Measurements from ENCODE around the gene IL23A. TPM values are rescaled to one million over a fixed set of nuclear protein-coding genes. Genes with fewer than 3 reads are reported as not detected.
"Not testable (repeated sequence)": the region's sequence is repeated elsewhere in the genome, so short reads cannot be mapped to it uniquely, and the experiment has no call there.

IL23A gene
- total RNA-seq, 1 donor: not detected

DNA sequence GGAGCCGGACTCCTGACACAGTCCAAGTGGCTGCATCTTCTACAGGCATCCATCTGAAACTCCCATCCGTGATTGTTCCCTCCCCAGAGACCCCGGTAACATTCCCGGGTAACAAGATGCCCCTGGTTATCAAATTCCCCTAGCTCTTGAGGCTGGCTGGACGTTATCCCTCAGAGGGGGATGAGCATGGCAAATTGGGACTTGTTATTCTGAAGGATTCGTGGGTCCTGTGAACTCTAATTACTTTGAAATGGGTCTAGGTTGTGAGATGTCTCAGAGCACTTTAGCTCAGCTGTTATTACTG, 4.2 kb upstream of the IL23A start:
- DNase-seq (ENCODE audit: low read depth): no peak
- TF ChIP-seq, protein P1, sequence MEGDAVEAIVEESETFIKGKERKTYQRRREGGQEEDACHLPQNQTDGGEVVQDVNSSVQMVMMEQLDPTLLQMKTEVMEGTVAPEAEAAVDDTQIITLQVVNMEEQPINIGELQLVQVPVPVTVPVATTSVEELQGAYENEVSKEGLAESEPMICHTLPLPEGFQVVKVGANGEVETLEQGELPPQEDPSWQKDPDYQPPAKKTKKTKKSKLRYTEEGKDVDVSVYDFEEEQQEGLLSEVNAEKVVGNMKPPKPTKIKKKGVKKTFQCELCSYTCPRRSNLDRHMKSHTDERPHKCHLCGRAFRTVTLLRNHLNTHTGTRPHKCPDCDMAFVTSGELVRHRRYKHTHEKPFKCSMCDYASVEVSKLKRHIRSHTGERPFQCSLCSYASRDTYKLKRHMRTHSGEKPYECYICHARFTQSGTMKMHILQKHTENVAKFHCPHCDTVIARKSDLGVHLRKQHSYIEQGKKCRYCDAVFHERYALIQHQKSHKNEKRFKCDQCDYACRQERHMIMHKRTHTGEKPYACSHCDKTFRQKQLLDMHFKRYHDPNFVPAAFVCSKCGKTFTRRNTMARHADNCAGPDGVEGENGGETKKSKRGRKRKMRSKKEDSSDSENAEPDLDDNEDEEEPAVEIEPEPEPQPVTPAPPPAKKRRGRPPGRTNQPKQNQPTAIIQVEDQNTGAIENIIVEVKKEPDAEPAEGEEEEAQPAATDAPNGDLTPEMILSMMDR (IDR thresholded peaks at IDR 0.05; ENCODE audit: insufficient read depth, low read depth, low read length): no peak
- H3K4me3 ChIP-seq (ENCODE audit: low read depth, low read length): peak overlapping the region; percentile 76

DNA sequence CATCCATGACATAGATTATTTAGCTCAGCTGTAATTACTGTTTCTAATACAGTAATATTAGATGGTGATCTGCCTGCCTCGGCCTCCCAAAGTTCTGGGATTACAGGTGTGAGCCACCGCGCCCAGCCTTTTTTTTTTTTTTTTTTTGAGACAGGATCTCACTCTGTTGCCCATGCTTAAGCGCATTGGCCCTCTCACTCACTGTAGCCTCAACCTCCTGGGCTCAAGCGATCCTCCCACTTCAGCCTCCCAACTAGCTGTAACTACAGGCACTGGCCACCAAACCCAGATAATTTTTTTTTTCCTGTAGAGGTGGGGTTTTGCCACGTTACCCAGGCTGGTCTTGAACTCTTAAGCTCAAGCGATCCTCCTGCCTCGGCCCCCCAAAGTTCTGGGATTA, 3.2 kb upstream of the IL23A start:
- not testable (repeated sequence) for DNase-seq (ENCODE audit: low read depth); H3K4me3 ChIP-seq (ENCODE audit: low read depth, low read length)

DNA sequence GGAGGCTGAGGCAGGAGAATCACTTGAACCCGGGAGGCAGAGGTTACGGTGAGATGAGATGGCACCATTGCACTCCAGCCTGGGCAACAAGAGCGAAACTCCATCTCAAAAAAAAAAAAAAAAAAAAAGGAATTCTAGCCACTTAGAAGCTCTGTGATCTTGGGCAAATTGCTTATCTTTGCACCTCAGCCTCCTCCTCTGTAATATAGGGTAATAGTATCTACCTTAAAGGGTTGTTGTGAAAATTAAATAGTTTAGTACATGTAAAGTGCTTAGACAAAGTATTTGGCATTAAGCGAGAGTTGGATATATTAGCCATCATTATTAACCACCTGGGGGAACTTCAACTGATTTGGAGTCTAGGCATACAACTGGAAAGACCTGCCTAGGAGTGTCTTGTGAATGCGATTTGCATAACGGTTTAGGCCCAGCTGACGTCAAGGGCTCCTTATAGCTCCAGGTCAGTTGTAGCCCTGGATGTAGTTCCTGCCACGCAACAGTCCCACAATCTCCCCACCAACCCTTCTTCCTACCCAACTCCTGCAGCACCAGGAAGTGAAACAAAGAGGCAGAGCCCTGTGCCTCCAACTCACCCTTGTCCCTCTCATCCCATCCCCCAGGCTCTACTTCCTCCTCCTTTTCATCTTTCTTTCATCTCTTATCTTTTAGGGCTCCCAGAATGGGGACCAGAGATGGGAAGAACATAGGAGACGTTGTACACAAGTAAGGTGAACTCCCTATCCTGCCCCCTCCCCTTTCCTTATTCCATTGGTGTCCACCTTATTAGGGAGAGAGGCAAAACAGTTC, 2.1 kb upstream of the IL23A start:
- no peak for DNase-seq (ENCODE audit: low read depth)
- TF ChIP-seq, protein P1 (IDR thresholded peaks at IDR 0.05; ENCODE audit: insufficient read depth, low read depth, low read length): no peak
- H3K4me3 ChIP-seq (ENCODE audit: low read depth, low read length): no peak overlapping the region

DNA sequence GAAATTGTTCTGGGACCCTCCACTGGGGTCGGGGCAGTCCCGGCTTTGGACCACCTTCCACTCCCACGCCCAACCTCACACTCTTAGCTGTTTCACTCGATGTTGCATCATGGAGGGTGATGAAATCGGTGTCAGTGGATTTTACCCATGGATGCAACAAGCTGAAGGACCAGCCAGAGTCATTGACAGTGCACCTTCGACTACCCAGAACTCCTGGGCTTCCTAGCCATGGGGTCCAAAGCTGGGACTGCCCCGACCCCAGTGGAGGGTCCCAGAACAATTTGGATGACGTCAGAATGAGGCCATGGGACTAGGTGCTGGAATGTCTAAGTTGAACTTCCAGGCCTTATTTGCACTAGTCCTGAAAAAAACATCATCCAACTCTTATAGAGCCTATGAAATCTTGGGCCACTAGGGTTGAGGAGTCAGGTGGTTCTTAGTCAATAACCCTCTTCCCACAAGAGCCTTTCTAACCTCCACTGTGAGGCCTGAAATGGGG, 882 bp upstream of the IL23A start:
- H3K4me3 ChIP-seq (ENCODE audit: low read depth, low read length): no peak overlapping the region
- TF ChIP-seq, protein P1 (IDR thresholded peaks at IDR 0.05; ENCODE audit: insufficient read depth, low read depth, low read length): no peak
- DNase-seq (ENCODE audit: low read depth): peak; percentile 29

DNA sequence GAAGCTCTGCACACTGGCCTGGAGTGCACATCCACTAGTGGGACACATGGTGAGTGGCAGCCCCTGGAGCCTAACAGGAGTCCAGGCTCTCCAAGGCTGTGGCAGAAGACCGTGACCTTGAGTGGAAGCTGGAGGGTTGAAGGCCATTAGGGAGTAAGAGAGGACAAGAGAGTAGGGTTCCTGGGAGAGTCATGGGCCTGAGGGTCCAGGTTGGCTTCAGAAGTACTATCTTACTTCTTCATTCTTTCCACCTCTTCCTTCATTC, 406 bp downstream of the IL23A start:
- no peak overlapping the region for H3K4me3 ChIP-seq (ENCODE audit: low read depth, low read length)
- TF ChIP-seq, protein P1 (IDR thresholded peaks at IDR 0.05; ENCODE audit: insufficient read depth, low read depth, low read length): no peak
- DNase-seq (ENCODE audit: low read depth): no peak

DNA sequence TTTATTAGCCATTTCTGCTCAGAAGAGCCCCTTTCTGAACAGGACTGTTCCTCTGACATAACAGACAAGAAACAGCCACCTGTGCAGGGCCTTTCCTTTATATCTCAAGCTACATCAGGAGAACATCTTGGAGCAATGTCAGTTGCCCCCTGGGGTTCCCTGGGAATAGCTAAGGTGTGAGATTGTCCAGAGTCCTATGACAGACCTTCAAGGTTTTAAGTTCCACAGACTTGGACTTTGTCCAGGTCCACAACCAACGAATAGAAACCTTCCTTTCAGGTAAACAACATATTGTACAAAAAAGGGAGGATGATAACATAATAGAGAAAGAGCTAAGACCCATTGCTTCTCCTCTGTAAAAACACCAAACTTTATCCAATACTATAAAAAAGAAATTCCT, 2.9 kb downstream of the IL23A start:
- no peak for DNase-seq (ENCODE audit: low read depth)
- no peak overlapping the region for H3K4me3 ChIP-seq (ENCODE audit: low read depth, low read length)
- TF ChIP-seq, protein P1 (IDR thresholded peaks at IDR 0.05; ENCODE audit: insufficient read depth, low read depth, low read length): no peak

DNA sequence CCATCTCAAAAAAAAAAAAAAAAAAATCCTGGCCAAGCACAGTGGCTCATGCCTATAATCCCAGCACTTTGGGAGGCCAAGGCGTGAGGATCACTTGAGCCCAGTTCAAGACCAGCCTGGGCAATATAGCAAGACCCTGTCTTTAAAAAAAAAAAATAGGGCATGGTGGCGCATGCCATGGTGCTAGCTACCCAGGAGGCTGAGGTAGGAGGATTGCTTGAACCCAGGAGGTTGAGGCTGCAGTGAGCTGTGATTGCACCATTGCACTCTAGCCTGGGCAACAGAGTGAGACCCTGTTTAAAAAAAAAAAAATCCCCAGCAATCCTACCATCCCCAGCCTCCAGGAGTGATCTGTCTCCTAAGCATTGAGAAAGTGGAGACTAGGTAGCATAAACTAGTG, 3.6 kb downstream of the IL23A start:
- not testable (repeated sequence) for H3K4me3 ChIP-seq (ENCODE audit: low read depth, low read length); DNase-seq (ENCODE audit: low read depth)

DNA sequence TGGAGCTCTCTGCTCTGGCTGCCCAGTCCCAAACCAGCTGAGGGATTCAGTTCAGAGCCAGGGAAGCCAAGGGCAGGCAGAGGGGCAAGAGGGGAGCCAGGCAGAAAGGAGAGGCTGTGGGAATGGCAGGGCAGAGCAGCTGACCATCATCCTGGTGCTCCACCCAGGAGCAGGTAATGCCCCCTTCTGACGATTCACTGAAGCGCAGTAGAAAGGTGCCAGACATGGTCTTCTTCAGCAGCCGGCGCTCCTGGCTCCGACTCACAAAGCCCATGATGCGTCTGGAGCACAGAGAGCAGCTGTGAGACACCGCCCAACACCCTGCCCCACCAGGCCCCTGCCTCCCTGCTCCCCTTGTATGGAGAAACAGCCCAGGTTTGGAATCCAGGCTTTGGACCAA, 8.0 kb downstream of the IL23A start:
- TF ChIP-seq, protein P1 (IDR thresholded peaks at IDR 0.05; ENCODE audit: insufficient read depth, low read depth, low read length): peak; percentile 8
- no peak overlapping the region for H3K4me3 ChIP-seq (ENCODE audit: low read depth, low read length)
- DNase-seq (ENCODE audit: low read depth): no peak

DNA sequence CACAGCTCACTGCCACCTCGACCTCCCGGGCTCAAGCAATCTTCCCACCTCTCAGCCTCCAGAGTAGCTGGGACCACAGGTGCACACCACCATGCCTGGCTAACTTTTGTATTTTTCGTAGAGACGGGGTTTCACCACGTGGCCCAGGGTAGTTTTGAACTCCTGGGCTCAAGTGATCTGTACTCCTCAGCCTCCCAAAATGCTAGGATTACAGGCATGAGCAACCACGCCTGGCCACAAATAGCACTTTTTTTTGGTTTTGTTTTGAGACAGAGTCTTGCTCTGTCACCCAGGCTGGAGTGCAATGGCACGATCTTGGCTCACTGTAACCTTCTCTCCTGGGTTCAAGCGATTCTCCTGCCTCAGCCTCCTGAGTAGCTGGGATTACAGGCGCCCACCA, 8.6 kb downstream of the IL23A start:
- DNase-seq (ENCODE audit: low read depth); H3K4me3 ChIP-seq (ENCODE audit: low read depth, low read length): not testable (repeated sequence)
